Left renal pelvis (tissue), 4 donors: ENCODE measurements around the gene CABP2. TPM values are rescaled to one million over a fixed set of nuclear protein-coding genes. Genes with fewer than 3 reads are reported as not detected.
"Not testable (repeated sequence)": the region's sequence is repeated elsewhere in the genome, so short reads cannot be mapped to it uniquely, and the experiment has no call there.

Source experiments
- DNase-seq, 4 donors: peaks; one replicate each; pipeline ENCODE4 v3.0.0-alpha.2; 2013; ENCODE audit warnings: low read depth in 4 of 4, low spot score in 3 of 4
- polyA plus RNA-seq, 4 donors: library from polyadenylated mRNA; unstranded; fragments of 120-200 nt; gene quantifications; one replicate each; pipeline ENCODE4 v1.2.1, GENCODE V29; 2013; ENCODE audit not compliant: insufficient read length in 4 of 4

The CABP2 gene
- polyA plus RNA-seq, 4 donors = 0.29 to 0.39 TPM; not detected in 2

DNA sequence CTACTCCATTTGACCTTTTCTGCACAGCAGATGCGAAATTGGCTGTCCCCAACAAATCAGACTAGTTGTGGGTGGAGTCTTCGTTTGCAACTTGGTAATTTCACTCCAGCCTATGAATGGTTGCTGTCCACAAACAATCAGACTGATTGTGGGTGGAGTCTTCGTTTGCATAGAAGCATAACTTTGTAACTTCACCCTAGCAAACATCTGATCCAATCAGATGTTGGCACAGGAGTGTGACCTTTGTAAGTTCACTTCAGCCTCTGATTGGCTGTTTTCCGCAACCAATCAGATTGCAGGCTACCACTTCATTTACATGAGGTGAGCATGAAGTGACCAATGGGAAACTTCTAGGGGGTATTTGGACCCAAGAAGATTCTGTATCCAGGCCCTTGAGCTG is 16.3 kb upstream of the CABP2 start:
- no peak for DNase-seq

DNA sequence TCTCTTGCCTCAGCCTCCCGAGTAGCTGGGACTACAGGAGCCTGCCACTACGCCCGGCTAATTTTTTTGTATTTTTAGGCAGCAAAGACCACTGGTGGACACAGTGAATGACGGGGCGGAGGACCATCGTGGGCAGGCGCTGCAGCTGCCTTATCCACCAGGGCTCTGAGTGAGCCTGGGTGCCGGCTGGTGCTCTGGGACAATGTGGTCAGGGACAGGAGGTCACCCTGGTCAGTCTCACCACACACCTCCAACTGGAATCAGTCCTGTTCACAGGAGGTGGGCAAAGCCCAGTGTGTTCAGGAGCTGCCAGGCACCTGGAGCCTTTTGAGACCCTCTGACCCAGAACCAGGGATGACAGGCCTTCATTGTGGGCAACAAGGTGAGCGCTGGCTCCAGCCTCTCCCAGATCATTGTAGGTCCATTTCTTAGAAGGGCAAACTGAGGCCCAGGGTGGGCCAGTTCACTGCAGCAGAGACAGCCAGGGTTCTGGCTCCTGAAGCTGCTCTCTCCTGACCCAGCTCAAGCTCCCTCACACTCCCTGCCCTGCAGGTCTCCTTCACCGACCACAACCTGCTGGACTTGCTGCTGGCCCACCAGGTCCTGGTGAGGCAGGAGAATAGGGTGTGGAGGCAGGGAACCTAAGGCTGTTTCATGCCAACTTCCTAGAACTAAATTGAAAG is 15.7 kb upstream of the CABP2 start:
- DNase-seq = no peak

DNA sequence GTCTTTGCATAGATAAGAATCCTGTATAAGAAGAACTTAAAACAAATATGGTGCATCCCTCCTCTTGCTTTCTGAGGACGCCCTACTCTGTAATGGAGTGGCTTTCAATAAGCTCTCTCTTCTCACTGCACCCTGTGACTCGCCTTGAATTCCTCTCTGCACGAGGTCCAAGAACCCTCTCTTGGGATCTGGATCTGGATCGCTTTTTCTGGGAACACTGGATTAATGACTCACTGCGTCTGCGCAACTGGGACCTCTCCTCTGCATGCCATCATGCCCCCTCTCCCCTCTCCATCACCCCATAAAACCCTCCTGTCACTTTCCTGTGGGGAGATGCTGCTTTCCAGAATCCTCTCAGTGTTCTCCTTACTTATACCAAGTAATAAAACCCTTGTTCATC is 15.1 kb upstream of the CABP2 start:
- DNase-seq = no peak

DNA sequence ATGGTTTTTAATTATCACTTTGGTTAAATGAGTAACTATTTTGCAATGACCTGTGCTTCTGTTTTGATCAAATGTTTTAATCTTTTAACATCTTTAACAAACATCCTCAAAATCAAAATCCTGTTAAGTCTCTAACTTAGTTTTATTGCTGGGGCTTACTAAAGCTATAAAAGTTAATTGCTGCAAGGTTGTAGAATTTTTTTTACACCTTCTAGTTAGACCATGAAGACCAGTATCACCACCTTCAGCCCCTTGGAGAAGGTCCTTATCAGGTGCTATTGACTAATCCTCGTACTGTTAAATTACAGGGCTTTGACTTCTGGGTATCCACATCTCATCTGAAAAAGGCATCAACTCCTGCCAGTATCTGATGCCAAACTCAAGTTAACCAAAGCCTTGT is 12.3 kb upstream of the CABP2 start:
- DNase-seq = no peak

DNA sequence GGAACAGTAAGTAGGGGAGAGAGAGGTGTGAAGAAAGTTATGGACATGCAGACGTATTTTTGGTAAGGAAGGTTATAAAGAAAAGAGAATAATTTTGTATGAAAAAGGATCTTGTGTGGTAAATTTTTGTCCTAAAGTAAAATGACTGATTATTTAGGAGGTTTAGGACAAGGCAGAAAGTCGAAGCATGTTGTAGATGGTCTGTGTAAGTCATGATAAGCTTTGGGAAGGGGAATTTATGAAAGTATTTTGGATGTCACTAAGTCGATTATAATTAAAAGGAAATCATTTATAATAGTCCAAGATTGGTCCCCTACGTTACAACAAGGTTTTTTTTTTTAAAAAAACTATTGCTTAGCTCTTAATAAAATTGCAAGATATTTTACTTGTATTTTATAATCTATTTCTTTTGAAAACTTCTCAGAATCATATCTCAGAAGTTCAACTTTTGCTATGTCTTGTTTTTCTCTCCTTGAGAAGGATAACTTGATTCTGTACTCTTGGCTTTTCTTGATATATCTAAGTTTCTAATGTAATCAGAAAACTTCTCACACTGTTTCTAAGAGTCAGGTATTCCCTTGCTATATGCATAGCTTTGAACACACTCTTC is 10.9 kb upstream of the CABP2 start:
- no peak for DNase-seq

DNA sequence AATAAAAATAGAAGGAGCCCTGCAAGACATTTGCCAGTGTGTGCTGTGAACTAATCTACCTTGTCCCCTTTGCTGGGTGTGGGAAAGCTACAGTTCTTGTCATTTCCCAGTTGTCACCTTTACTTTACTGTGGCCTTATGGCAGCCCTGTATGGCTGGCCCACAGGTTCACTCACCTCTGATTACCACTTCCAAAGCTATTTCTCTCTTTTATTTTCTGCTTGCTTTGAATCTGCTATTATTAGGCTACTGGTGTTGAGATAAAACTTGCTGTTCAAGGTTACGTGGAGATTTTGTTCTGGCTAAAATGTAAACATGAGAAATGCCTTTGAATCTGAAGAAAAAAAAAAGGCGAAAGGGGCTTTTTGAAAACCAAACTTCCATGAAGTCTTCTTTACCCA is 9.6 kb upstream of the CABP2 start:
- no peak for DNase-seq

DNA sequence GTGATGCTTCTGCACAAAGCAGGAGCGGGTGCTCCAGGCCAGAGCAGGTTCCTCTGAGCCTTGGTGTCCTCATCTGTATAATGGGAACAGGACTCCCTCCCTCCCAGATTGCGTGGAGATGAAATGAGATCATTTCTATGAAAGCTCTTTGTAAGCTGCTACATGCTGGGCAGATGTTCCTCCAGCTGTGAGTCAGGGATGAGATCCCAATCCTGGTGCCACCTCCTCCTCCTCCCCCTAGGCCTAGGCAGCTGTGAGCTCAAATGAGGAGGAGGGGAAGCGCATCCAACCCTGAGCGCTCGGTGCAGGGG is 7.0 kb upstream of the CABP2 start:
- DNase-seq = no peak

DNA sequence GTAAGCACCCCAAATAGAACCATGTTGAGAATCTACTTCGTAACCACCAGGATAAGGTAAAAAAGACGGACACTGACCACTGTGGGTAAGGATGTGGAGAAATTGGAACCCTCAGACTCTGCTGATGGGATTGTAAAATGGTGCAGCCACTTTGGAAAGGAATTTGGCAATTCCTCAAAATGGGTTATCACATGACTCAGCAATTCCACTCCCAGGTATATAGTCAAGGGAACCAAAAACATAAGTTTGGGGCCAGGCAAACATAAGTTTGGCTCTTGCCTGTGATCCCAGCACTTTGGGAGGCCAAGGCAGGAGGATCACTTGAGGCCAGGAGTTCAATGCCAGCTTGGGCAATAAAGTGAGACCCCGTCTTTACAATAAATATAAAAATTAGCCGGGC is 5.1 kb upstream of the CABP2 start:
- no peak for DNase-seq

DNA sequence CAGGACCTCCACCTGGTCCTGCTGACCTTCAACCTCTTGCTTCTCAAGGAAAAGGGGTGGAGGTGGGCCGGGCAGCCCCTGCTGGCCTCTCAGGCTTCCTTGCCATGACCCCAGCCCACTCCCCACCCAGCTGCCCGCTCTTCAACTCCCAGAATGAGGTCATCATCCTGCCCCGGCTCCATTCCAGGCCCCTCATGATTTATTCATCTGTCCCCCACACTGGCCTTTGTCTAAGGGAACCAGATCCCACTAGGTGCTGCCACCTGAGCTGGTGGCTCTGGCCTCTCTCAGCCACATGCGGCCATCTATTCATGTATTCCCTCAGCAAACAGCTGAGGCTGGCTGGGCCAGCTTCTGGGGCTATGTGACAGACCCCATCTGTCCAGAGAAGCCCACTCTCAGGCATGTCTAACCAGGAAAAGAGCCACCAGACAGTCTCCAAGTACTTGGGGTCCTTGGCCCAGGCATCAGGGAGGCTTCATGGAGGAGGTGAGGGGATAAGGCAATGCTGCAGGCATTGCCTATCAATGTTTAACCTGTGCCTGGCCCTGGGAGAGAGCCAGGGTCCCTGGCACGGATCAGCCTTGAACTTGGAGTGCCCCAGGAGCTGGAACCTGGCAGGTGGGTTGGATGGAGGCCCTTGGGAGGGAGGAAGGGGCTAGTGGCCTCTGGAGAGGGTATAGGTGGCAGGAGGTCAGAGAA is 2.2 kb upstream of the CABP2 start:
- no peak for DNase-seq

DNA sequence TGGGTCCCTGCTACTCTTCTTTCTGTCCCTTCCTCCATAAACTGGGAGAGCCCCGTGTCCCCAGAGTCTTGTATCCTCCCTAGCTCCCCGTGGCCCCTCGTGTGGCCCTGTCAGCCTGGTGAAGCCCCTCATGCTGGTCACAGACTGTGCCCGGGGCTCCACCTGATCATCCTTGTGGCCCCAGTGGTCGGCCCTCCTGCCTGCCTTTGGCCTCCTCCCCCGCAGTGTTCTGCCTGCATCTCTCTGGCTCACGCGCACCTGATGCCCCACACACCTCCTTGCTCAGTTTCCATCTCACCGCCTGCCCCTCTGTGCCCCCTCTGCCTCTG is 1.2 kb upstream of the CABP2 start:
- no peak for DNase-seq

DNA sequence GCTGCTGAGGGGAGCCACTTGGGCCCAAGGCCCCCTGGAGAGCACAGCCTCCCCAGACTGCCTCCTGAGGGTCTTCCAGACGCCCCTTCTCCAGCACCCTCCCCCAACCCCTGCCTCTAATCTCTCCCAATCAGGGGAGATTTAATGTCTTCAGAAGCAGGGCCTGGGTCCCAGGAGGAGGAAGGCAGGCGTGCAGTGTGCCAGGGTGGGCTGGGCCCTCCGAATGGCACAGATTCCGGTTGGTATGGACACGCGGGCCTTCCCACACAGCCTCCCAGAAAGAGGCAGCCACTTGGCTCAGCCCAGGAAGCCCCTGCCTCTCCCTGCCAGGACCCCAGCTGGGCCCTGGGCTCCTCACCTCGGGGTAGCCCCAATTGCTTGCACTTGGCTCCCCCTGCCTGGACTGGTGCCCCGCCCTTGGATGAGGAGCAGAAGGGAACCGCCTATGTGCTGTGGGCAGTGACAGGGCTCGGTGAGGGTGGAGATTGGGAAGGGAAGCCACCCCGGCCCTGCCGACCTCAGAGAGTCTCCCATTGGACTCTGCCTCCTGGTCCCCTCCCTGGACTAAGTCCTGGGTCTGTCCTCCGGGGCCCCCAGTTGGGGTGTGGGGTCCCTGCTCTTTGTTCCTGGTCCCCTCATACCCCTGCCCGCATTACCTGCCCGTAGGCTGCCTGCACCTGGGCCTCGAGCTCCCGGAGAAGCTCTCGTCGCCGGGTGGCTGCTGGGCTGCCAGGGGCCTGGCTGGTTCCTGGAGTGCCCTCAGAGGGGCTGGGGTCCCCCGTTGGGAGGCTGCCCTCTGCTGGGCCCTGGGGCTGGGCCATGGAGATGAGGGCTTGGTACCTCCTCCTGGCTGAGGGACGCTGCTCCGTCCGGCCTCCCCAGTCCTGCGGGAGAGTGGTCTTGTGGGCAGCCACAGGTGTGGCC is 572 bp upstream of the CABP2 start:
- no peak for DNase-seq

DNA sequence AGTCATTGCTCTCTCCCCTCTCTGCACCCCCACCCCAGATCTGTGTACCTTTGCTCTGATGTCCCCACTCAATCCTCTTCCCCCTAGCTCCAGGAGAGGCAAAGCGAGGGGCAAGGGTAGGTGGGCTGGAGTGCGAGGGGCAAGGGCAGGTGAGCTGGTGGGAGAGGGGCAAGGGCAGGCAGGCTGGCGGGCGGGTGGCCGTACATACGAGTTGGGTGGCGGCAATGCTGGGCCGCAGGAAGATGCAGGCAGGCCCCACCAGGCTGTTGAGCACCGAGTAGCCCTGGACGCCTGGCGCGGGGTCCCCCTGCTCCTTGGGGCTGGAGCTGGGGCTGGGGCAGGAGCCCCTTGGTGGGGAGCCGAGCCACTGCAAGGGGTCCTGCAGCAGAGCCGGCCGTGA is 908 bp downstream of the CABP2 start:
- no peak for DNase-seq

DNA sequence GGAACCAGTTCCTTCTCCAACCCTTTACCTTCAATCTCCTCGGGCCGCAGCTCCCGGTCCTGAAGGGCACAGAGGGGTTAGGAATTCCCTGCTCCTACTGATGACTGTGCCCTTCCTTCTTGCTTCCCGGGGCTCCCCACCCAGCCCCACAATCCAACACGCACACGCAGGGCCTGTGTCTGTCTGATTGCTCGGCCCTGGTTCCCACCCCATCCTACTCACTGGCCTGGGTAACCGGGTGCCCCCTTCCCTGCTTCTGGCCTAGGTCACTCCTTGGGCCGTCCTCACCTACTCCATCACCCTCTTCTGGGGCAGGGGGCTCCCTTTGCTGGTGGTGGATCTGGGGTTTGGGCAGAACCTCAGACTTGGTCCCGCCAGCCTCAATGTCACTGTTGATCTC is 1.3 kb downstream of the CABP2 start:
- DNase-seq = no peak

DNA sequence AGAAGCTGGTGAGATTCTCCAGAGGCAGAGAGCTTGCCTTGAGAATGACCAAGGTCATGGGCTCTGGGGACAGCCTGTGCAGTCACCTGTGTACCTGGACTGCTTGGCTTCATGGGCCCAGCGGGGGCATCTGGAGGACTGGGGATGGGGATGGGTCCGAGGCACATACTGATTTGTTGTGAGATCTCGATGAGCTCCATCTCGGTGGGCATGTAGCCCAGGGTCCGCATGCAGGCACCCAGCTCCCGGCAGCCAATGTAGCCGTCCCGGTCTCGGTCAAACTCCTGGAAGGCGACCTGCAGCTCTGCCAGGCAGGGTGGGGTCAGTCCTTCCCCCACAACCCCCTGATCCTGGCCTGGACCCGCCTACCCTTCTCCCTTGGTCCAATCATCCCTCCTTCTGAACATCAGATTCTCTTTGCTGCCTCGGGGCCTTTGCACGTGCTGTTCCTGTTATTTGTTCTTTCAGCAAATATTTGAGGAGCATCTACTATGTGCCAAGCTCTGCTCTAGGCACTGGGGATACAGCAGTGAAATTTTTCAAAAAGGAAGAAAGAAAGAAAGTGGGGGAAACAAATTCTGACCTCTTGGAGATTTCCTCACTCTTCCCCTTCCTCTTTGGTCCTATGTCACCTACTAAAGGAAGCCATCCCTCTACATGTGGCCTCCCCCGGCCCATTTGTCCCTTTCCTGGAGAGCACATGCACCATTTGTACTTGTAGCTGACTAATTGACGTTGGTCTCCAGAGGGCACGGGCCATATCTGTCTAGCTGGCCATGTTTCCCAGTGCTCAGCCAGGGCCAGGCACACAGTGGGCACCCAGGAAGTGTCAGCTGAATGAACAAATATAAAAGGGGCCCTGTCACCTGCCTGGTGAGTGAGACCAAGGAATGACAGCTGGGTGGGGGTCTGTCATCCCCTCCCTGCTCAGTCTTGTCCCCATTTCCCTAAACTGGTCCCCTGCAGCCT is 2.1 kb downstream of the CABP2 start:
- DNase-seq = no peak

DNA sequence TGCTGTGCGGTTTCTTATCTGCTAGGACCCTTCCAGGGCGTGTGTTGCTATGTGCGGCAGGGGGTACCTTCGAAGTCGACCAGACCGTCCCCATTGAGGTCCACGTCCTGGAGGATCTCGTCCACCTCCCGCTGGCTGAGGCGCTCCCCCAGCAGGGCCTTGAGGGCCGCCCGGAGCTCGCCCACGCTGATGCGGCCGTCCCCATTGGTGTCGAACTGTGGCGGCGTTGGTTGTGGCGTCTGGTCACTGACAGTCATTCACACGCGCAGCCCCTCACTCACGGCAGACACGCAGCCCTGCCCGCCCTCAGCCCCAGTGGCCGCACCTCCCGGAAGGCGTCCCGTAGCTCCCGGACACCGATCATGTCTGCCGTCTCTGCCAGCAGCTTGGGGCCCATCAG is 3.5 kb downstream of the CABP2 start:
- DNase-seq = no peak

DNA sequence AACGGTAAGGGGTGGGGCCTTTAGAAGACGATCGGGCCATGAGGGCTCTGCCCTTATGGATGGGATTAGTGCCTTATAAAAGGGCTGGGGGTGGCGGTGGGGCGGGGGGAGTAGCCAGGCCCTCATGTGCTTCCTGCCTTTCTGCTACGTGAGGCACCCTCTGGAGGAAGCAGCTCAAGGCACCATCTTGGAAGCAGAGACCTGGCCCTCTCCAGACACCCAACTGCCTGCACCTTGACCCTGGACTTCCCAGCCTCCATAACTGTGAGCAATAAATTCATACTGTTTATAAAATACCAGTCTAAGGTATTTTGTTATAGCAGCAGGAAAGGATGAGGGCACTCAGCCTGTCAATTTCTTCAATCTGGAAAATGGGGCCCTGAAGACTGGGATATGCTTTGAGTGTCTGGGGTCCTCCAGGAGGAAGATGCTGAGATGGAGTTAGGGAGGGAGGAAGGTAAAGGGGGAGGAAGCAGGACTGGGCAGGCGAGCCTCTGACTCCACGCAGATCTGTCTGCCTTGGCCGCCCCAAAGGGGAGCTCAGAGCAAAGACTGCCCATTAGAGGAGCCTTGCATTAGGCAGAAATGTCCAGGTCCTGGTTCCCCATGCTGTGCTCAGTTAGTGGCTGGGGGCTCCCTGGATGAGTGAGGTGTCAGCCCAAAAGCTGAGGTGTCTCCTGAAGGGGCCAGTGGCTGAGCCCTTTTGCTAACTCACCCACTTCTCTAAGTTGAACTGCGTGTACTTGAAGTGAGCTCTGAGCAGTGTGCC is 5.3 kb downstream of the CABP2 start:
- DNase-seq = no peak

DNA sequence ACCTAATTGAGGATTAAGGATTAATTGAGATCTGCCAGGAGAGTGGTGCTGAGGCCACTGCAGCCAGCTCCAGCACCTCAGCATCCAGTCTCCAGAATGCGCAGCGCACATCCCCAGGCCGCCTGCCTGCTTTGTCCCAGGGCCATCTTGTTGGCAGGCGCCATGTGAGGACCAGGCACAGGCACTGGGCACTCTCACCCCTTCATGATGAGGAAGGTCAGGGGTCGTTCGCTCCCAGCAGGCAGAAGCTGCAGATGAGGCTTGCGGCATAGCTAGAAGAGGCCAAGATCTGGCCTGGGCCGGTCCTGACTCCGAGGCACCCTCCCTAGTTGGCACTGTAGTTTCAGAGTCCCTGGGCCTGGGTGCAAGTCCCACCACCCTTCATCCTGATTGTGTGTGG is 6.4 kb downstream of the CABP2 start:
- no peak for DNase-seq

DNA sequence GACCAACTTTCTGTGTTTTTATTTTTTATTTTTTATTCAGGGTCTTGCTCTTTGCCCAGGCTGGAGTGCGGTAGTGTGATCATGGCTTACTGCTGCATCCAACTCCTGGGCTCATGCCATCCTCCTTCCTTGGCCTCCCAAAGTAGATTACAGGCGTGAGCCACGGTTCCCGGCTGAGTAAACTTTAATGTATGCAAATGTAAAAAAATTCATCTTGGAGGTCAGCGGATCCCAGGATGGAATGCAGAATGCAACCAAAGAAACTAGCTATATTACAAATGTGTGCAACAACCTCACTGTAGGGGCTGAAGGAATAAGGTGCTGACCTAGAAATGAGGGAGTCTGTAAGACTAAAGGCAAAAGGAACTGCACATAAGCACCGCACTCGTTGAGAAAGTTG is 9.1 kb downstream of the CABP2 start:
- no peak for DNase-seq

DNA sequence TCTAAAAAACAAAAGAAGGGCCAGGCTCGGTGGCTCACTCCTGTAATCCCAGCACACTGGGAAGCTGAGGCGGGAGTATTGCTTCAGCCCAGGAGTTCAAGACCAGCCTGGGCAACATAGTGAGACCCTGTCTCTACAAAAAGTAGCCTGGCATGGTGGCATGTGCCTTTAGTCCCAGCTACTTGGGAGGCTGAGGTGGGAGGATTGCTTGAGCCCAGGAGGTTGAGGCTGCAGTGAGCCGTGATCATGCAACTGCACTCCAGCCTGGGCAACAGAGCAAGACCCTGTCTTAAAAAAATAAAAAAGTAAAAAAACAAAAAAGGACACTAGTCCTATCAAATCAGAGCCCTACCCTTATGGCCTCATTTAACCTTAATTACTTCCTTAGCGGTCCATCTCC is 11.7 kb downstream of the CABP2 start:
- not testable (repeated sequence) for DNase-seq

DNA sequence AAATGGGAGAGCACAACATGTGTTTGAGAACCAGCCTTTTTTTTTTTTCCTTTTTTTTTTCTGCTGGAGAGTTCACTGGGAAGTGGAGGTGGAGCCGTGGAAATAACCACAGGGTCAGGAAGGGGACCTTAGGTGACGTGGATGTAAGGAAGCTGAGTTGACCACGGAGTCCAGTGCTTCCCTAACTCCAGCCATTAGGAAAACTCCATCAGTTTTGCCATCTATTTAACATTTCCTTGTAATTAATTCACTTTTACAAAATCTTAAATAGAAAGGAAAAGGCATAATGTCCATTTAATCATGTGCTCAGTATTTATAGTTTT is 13.3 kb downstream of the CABP2 start:
- no peak for DNase-seq
